Measurements from ENCODE around the gene CCN5.

Gene CCN5

GRCh38 chr20:44690781-44691423 lies 24.3 kb upstream of the CCN5 start:
- no peak for TF ChIP-seq ZNF843 (tag by site-specific recombination; IDR thresholded peaks at IDR 0.05)
- POLR2A ChIA-PET = interaction anchor here (1.1 kb wide), 1 partner anchor 24 kb away, joined by 5 read pairs; the partner anchor contains the start of gene CCN5
- CTCF ChIA-PET = interaction anchor here (2.9 kb wide), 1 partner anchor 41 kb away, joined by 14 read pairs; no protein-coding TSS in a partner anchor

DNA sequence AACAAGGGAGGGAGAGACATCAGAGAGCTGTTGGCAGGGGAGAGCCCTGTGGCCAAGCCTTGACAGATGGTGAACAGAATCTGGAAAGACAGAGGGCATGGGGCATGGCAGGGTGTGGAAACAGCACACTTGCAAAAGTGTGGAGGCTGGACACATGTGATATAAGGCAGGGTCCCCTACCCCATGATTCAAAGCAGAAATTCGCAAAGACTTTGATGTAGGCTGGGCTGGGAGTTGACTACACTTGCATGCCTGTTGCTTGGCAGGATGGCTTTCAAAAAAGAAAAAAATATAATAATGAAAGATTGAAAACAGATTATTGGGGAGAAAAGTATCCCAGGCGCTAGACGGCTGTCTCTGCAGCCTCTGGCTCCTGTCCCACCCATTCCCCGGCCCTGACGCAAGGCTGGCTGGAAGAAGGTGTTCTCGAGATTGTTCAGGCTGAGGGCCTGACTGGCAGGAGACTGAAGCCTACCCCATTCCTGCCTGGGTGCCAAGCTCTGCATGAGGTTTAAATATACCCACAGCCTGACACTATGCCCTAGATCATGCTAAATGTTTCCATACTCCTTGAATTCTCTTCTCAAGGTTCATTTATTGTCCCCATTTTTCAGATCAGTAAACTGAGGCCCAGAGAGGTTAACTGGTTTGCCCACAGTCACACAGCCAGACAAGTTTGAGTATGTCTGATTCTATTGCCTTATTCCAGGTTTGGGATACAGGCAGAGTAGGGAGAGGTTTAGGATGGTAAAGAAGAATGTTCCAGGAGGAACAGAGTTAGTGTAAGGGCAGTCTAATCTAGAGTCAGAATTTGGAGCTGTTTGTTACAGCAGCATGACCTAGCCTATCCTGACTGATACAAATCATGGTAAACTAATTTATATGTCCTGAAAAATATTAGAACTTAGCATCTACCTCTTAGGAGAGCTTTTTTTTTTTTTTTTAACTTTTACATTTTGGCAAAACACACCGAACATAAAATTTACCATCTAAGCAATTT lies 23.4 kb upstream of the CCN5 start:
- CTCF ChIA-PET = interaction anchor here (0.7 to 2.9 kb wide), 6 partner anchors 8 to 56 kb away, joined by 3 to 14 read pairs (median 4); no protein-coding TSS in a partner anchor
- Histone ChIP-seq H3K36me3 (ENCODE audit: control insufficient read depth in 2 of 2, insufficient read depth in 1 of 2, low read length in 2 of 2) (no peaks in the 10 kb centered on the region), H3K9me3 (ENCODE audit: control insufficient read depth, insufficient read depth, low read depth, low read length) (no peaks in the 10 kb centered on the region), H3K27ac (ENCODE audit: extremely low read depth, low read depth, low read length) (no peak overlapping the region), H3K4me3 (ENCODE audit: low read depth, low read length) (no peak overlapping the region), H3K4me1 (ENCODE audit: control insufficient read depth, insufficient read depth, low read length) (no peaks in the 10 kb centered on the region)
- POLR2A ChIA-PET = interaction anchor here (1.1 kb wide), 1 partner anchor 23 kb away, joined by 5 read pairs; the partner anchor contains the start of gene CCN5
- TF ChIP-seq ZSCAN5A (tag by site-specific recombination; IDR thresholded peaks at IDR 0.05) = no peak
- no peak for TF ChIP-seq SALL2 (tag by site-specific recombination; IDR thresholded peaks at IDR 0.05; ENCODE audit: borderline replicate concordance)
- TF ChIP-seq SETDB1 (IDR thresholded peaks at IDR 0.05; ENCODE audit: insufficient read length, low read length) = peak; percentile 46
- peak; percentile 87 for TF ChIP-seq RBAK (tag by site-specific recombination; IDR thresholded peaks at IDR 0.05)
- TF ChIP-seq ZNF510 (tag by site-specific recombination; IDR thresholded peaks at IDR 0.05; ENCODE audit: insufficient replicate concordance) = no peak
- TF ChIP-seq, protein P1, sequence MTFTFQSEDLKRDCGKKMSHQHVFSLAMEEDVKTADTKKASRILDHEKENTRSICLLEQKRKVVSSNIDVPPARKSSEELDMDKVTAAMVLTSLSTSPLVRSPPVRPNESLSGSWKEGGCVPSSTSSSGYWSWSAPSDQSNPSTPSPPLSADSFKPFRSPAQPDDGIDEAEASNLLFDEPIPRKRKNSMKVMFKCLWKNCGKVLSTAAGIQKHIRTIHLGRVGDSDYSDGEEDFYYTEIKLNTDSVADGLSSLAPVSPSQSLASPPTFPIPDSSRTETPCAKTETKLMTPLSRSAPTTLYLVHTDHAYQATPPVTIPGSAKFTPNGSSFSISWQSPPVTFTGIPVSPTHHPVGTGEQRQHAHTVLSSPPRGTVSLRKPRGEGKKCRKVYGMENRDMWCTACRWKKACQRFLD (tag by site-specific recombination; IDR thresholded peaks at IDR 0.05) = no peak

More at GRCh38 chr20:44690781-44691423, 24.3 kb upstream of the CCN5 start:
- no peak overlapping the region for H3K27ac ChIP-seq (ENCODE audit: extremely low read depth, low read depth, low read length)
- H3K4me1 ChIP-seq (ENCODE audit: control insufficient read depth, insufficient read depth, low read length) = no peaks in the 10 kb centered on the region
- no peaks in the 10 kb centered on the region for H3K36me3 ChIP-seq (ENCODE audit: control insufficient read depth in 2 of 2, insufficient read depth in 1 of 2, low read length in 2 of 2)
- H3K4me3 ChIP-seq (ENCODE audit: low read depth, low read length) = no peak overlapping the region
- H3K9me3 ChIP-seq (ENCODE audit: control insufficient read depth, insufficient read depth, low read depth, low read length) = no peaks in the 10 kb centered on the region

- CTCF ChIA-PET = interaction anchor here (0.5 to 1.4 kb wide), 7 partner anchors 9 to 55 kb away, joined by 3 to 4 read pairs (median 3); no protein-coding TSS in a partner anchor
- POLR2A ChIA-PET = interaction anchor here (0.9 kb wide), 1 partner anchor 36 kb away, joined by 3 read pairs; no protein-coding TSS in a partner anchor
- H3K4me3 ChIP-seq (ENCODE audit: low read depth, low read length) = no peak overlapping the region
- no peaks in the 10 kb centered on the region for H3K9me3 ChIP-seq (ENCODE audit: control insufficient read depth, insufficient read depth, low read depth, low read length)
- H3K36me3 ChIP-seq (ENCODE audit: control insufficient read depth in 2 of 2, insufficient read depth in 1 of 2, low read length in 2 of 2) = no peaks in the 10 kb centered on the region
- H3K27ac ChIP-seq (ENCODE audit: extremely low read depth, low read depth, low read length) = no peak overlapping the region
- H3K4me1 ChIP-seq (ENCODE audit: control insufficient read depth, insufficient read depth, low read length) = no peaks in the 10 kb centered on the region
- TF ChIP-seq GLIS1 (tag by site-specific recombination; IDR thresholded peaks at IDR 0.05) = peak; percentile 58
- TF ChIP-seq ZNF211 (tag by site-specific recombination; IDR thresholded peaks at IDR 0.05; ENCODE audit: low read depth) = no peak
- TF ChIP-seq ZNF626 (tag by site-specific recombination; IDR thresholded peaks at IDR 0.05) = no peak
- TF ChIP-seq SETDB1 (IDR thresholded peaks at IDR 0.05; ENCODE audit: insufficient read length, low read length) = no peak
- no peak for TF ChIP-seq ZSCAN23 (tag by site-specific recombination; IDR thresholded peaks at IDR 0.05)
- no peak for TF ChIP-seq ZNF529 (tag by site-specific recombination; IDR thresholded peaks at IDR 0.05; ENCODE audit: insufficient replicate concordance)
- TF ChIP-seq ZNF148 (tag by site-specific recombination; IDR thresholded peaks at IDR 0.05; ENCODE audit: borderline replicate concordance) = no peak
- TF ChIP-seq ZNF274 (IDR thresholded peaks at IDR 0.05; ENCODE audit: low read length) = no peak
- TF ChIP-seq ZNF274 (tag by site-specific recombination; IDR thresholded peaks at IDR 0.05; ENCODE audit: borderline replicate concordance) = no peak
- TF ChIP-seq ZNF600 (tag by site-specific recombination; IDR thresholded peaks at IDR 0.05) = peak; percentile 51
- no peak for TF ChIP-seq OVOL3 (tag by site-specific recombination; IDR thresholded peaks at IDR 0.05)
- no peak for TF ChIP-seq ZNF585B (tag by site-specific recombination; IDR thresholded peaks at IDR 0.05)
- TF ChIP-seq ZNF629 (tag by site-specific recombination; IDR thresholded peaks at IDR 0.05) = 0 out of 2 replicates have a peak, but pooled peaks have one; percentile 18
- no peak for TF ChIP-seq ZNF555 (tag by site-specific recombination; conservative IDR thresholded peaks at IDR 0.05)
- TF ChIP-seq ZEB2 (tag by site-specific recombination; IDR thresholded peaks at IDR 0.05) = 0 out of 2 replicates have a peak, but pooled peaks have one; percentile 18
- TF ChIP-seq ZNF239 (tag by site-specific recombination; IDR thresholded peaks at IDR 0.05) = no peak
Observed at GRCh38 chr20:44692932-44693480, 22.2 kb upstream of the CCN5 start.
